ENCODE data around the gene ZNF524.
A peak's percentile ranks its signal among the peaks of the same experiment; 100 is the strongest.

Gene ZNF524

DNA sequence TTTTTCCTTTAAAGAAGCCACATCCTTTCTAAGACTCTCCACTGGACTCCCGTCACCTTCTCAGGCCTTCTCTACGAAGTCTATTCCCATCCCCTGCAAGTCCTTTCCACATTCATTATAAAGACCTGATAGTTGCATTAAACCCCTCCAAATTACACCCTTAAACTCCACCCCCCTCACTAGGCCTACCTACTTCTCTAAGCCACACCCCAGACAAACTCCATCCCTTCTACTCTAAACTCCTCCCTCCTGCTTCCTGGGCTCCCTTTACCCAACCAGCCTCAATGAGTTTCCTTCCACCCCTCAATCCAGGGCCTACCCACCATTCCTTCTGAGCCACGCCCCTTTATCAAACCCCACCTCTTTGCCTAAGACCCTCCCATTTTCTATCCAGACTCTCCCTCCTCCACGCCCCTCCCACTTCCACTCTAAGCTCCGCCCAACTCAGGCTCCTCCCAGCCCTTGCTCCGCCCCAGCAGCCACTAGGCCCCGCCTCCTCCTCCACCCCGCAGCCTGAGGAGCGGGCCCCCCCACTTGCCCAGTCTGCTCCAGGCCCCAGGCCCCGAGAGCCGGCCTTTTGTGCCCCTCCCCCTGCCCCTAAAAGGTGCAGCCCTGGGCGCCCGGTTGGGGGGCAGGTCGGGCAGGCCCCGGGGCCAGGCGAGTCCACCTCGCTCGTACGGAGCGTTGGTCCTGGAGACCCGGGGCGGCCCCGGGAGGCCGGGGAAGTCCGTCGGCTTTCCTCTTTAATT lies 1.2 kb upstream of the ZNF524 start:
- Histone ChIP-seq H2BK12ac (ENCODE audit: low read length) (no peak overlapping the region), H3K4me3 (ENCODE audit: low read length in 2 of 2) (peak overlapping the region; percentile 78 to 87), H4K8ac (ENCODE audit: low read depth, low read length) (no peak overlapping the region), H3K4me2 (ENCODE audit: insufficient read depth, low read length, poor library complexity, severe bottlenecking) (peak overlapping the region; percentile 58), H3K23ac (ENCODE audit: low read depth, low read length, poor library complexity) (peak overlapping the region; percentile 57), H4K91ac (ENCODE audit: low read depth, low read length, poor library complexity) (no peak overlapping the region), H2AK5ac (ENCODE audit: low read depth, low read length) (no peak overlapping the region), H3K4me1 (ENCODE audit: control insufficient read depth in 2 of 2, insufficient read depth in 1 of 2, low read depth in 1 of 2, low read length in 2 of 2) (peaks cover 5 to 9% of the 10 kb centered on the region in 2 donors), H2AFZ (ENCODE audit: low read length) (peak overlapping the region; percentile 80), H2BK15ac (ENCODE audit: low read length) (peak overlapping the region; percentile 50), H3K14ac (ENCODE audit: low read length) (no peak overlapping the region), H3K9ac (ENCODE audit: low read depth, low read length, poor library complexity) (peak overlapping the region; percentile 68), H3K36me3 (replicated peaks in 1 of 2; ENCODE audit: control insufficient read depth in 2 of 2, insufficient read depth in 2 of 2, low read length in 2 of 2) (peaks cover 21 to 33% of the 10 kb centered on the region in 2 donors), H2BK5ac (ENCODE audit: low read length) (no peak overlapping the region), H3K18ac (ENCODE audit: low read length) (peak overlapping the region; percentile 97), H3K4ac (ENCODE audit: low read length) (no peak overlapping the region), H3K27ac (replicated peaks; ENCODE audit: low read length) (peak overlapping the region; percentile 97), H3K79me1 (ENCODE audit: low read depth, low read length) (peaks cover 4% of the 10 kb centered on the region), H3K9me3 (replicated peaks in 1 of 2; ENCODE audit: control insufficient read depth in 2 of 2, insufficient read depth in 1 of 2, low read depth in 1 of 2, low read length in 2 of 2) (peaks cover 5 to 7% of the 10 kb centered on the region in 2 donors), H2BK120ac (ENCODE audit: low read depth, low read length) (no peak overlapping the region), H3K27me3 (ENCODE audit: control insufficient read depth in 3 of 3, insufficient read depth in 3 of 3, low read depth in 1 of 3, low read length in 3 of 3) (no peaks in the 10 kb centered on the region)
- WGBS, 2 donors (ENCODE audit: extremely low coverage in 2 of 2, insufficient read length in 2 of 2, insufficient replicate concordance in 1 of 2) = no CpG with 5 or more reads among the region's 26 CpGs
- DNase-seq (ENCODE audit: low spot score) = peak; percentile 98

DNA sequence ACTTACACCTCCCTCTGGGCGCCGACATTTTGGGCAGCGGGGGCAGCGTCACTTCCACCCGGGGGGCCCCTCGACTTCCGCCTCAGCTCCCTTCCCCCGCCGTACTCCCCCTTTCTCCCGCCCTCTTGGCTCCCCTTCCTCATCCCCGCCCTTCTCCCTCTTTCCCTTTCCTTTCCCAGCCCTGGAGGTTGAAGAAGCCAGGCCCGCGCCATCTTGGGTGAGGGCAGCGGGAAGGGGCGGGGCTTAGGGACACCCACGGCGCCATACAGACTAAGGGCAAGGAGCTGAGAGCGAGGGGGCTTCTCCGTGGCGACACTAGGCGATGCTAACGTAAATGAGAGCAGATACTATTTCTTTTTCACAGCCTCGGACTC lies 633 bp upstream of the ZNF524 start, which contains the start of gene FIZ1:
Gene FIZ1 (minus strand): TSS at position 50 of the 374 bp plus-strand sequence. CDS start 1,652 bp downstream, outside the sequence.
- Histone ChIP-seq H3K4me1 (ENCODE audit: control insufficient read depth in 2 of 2, insufficient read depth in 1 of 2, low read depth in 1 of 2, low read length in 2 of 2) (peaks cover 5 to 9% of the 10 kb centered on the region in 2 donors), H3K18ac (ENCODE audit: low read length) (peak within 1 kb of the TSS; percentile 100), H3K79me1 (ENCODE audit: low read depth, low read length) (peaks cover 4% of the 10 kb centered on the region), H3K4me3 (ENCODE audit: low read length in 2 of 2) (peak within 1 kb of the TSS; percentile 78 to 88), H3K14ac (ENCODE audit: low read length) (peak within 1 kb of the TSS; percentile 86), H3K36me3 (replicated peaks in 1 of 2; ENCODE audit: control insufficient read depth in 2 of 2, insufficient read depth in 2 of 2, low read length in 2 of 2) (peaks cover 21 to 30% of the 10 kb centered on the region in 2 donors), H3K4ac (ENCODE audit: low read length) (peak within 1 kb of the TSS; percentile 90), H2BK15ac (ENCODE audit: low read length) (peak within 1 kb of the TSS; percentile 54), H2AK5ac (ENCODE audit: low read depth, low read length) (no peak within 1 kb of the TSS), H3K23ac (ENCODE audit: low read depth, low read length, poor library complexity) (peak within 1 kb of the TSS; percentile 62), H2BK5ac (ENCODE audit: low read length) (peak within 1 kb of the TSS; percentile 85), H3K4me2 (ENCODE audit: insufficient read depth, low read length, poor library complexity, severe bottlenecking) (peak within 1 kb of the TSS; percentile 62), H4K8ac (ENCODE audit: low read depth, low read length) (peak within 1 kb of the TSS; percentile 99), H3K9ac (ENCODE audit: low read depth, low read length, poor library complexity) (peak within 1 kb of the TSS; percentile 96), H4K91ac (ENCODE audit: low read depth, low read length, poor library complexity) (peak within 1 kb of the TSS; percentile 100), H3K27ac (replicated peaks; ENCODE audit: low read length) (peak within 1 kb of the TSS; percentile 100), H3K9me3 (replicated peaks in 1 of 2; ENCODE audit: control insufficient read depth in 2 of 2, insufficient read depth in 1 of 2, low read depth in 1 of 2, low read length in 2 of 2) (peaks cover 5 to 7% of the 10 kb centered on the region in 2 donors), H2BK12ac (ENCODE audit: low read length) (no peak within 1 kb of the TSS), H2BK120ac (ENCODE audit: low read depth, low read length) (no peak within 1 kb of the TSS), H3K27me3 (ENCODE audit: control insufficient read depth in 3 of 3, insufficient read depth in 3 of 3, low read depth in 1 of 3, low read length in 3 of 3) (no peaks in the 10 kb centered on the region), H2AFZ (ENCODE audit: low read length) (peak within 1 kb of the TSS; percentile 90)
- DNase-seq (ENCODE audit: low spot score) = peak; percentile 99
- no CpG with 5 or more reads among the region's 23 CpGs for WGBS, 2 donors (ENCODE audit: extremely low coverage in 2 of 2, insufficient read length in 2 of 2, insufficient replicate concordance in 1 of 2)

GRCh38 chr19:55600662-55601028 lies 557 bp downstream of the ZNF524 start:
- Histone ChIP-seq H3K4me1 (ENCODE audit: control insufficient read depth in 2 of 2, insufficient read depth in 1 of 2, low read depth in 1 of 2, low read length in 2 of 2) (peaks cover 8 to 9% of the 10 kb centered on the region in 2 donors), H3K9ac (ENCODE audit: low read depth, low read length, poor library complexity) (peak overlapping the region; percentile 92), H3K4me3 (ENCODE audit: low read length in 2 of 2) (peak overlapping the region; percentile 78 to 80), H3K14ac (ENCODE audit: low read length) (peak overlapping the region; percentile 78), H3K18ac (ENCODE audit: low read length) (peak overlapping the region; percentile 96), H3K4ac (ENCODE audit: low read length) (peak overlapping the region; percentile 55), H3K23ac (ENCODE audit: low read depth, low read length, poor library complexity) (peak overlapping the region; percentile 70), H2BK15ac (ENCODE audit: low read length) (peak overlapping the region; percentile 34), H3K79me1 (ENCODE audit: low read depth, low read length) (peaks cover 4% of the 10 kb centered on the region), H2BK12ac (ENCODE audit: low read length) (no peak overlapping the region), H3K36me3 (replicated peaks in 1 of 2; ENCODE audit: control insufficient read depth in 2 of 2, insufficient read depth in 2 of 2, low read length in 2 of 2) (peaks cover 11 to 19% of the 10 kb centered on the region in 2 donors), H2AFZ (ENCODE audit: low read length) (peak overlapping the region; percentile 75), H4K91ac (ENCODE audit: low read depth, low read length, poor library complexity) (peak overlapping the region; percentile 89), H3K9me3 (replicated peaks in 1 of 2; ENCODE audit: control insufficient read depth in 2 of 2, insufficient read depth in 1 of 2, low read depth in 1 of 2, low read length in 2 of 2) (peaks cover 4 to 7% of the 10 kb centered on the region in 2 donors), H4K8ac (ENCODE audit: low read depth, low read length) (no peak overlapping the region), H3K4me2 (ENCODE audit: insufficient read depth, low read length, poor library complexity, severe bottlenecking) (peak overlapping the region; percentile 83), H2AK5ac (ENCODE audit: low read depth, low read length) (peak overlapping the region; percentile 85), H2BK120ac (ENCODE audit: low read depth, low read length) (peak overlapping the region; percentile 35), H2BK5ac (ENCODE audit: low read length) (no peak overlapping the region), H3K27ac (replicated peaks; ENCODE audit: low read length) (peak overlapping the region; percentile 83), H3K27me3 (ENCODE audit: control insufficient read depth in 3 of 3, insufficient read depth in 3 of 3, low read depth in 1 of 3, low read length in 3 of 3) (no peaks in the 10 kb centered on the region)
- no CpG with 5 or more reads among the region's 15 CpGs for WGBS, 2 donors (ENCODE audit: extremely low coverage in 2 of 2, insufficient read length in 2 of 2, insufficient replicate concordance in 1 of 2)
- DNase-seq (ENCODE audit: low spot score) = no peak

GRCh38 chr19:55601084-55601483 lies 996 bp downstream of the ZNF524 start:
- Histone ChIP-seq H3K18ac (ENCODE audit: low read length) (no peak overlapping the region), H4K8ac (ENCODE audit: low read depth, low read length) (no peak overlapping the region), H3K36me3 (replicated peaks in 1 of 2; ENCODE audit: control insufficient read depth in 2 of 2, insufficient read depth in 2 of 2, low read length in 2 of 2) (peaks cover 7 to 15% of the 10 kb centered on the region in 2 donors), H2BK5ac (ENCODE audit: low read length) (no peak overlapping the region), H3K9me3 (replicated peaks in 1 of 2; ENCODE audit: control insufficient read depth in 2 of 2, insufficient read depth in 1 of 2, low read depth in 1 of 2, low read length in 2 of 2) (peaks cover 3 to 7% of the 10 kb centered on the region in 2 donors), H2BK120ac (ENCODE audit: low read depth, low read length) (no peak overlapping the region), H3K27me3 (ENCODE audit: control insufficient read depth in 3 of 3, insufficient read depth in 3 of 3, low read depth in 1 of 3, low read length in 3 of 3) (no peaks in the 10 kb centered on the region), H3K4me3 (ENCODE audit: low read length in 2 of 2) (peak overlapping the region in 1 of 2 donors; percentile 78), H2AK5ac (ENCODE audit: low read depth, low read length) (no peak overlapping the region), H2BK15ac (ENCODE audit: low read length) (no peak overlapping the region), H3K27ac (replicated peaks; ENCODE audit: low read length) (peak overlapping the region; percentile 83), H3K4me2 (ENCODE audit: insufficient read depth, low read length, poor library complexity, severe bottlenecking) (peak overlapping the region; percentile 83), H2AFZ (ENCODE audit: low read length) (no peak overlapping the region), H3K14ac (ENCODE audit: low read length) (no peak overlapping the region), H3K4me1 (ENCODE audit: control insufficient read depth in 2 of 2, insufficient read depth in 1 of 2, low read depth in 1 of 2, low read length in 2 of 2) (peaks cover 8 to 9% of the 10 kb centered on the region in 2 donors), H3K4ac (ENCODE audit: low read length) (no peak overlapping the region), H3K9ac (ENCODE audit: low read depth, low read length, poor library complexity) (no peak overlapping the region), H4K91ac (ENCODE audit: low read depth, low read length, poor library complexity) (no peak overlapping the region), H2BK12ac (ENCODE audit: low read length) (no peak overlapping the region), H3K79me1 (ENCODE audit: low read depth, low read length) (peaks cover 4% of the 10 kb centered on the region), H3K23ac (ENCODE audit: low read depth, low read length, poor library complexity) (no peak overlapping the region)
- no peak for DNase-seq (ENCODE audit: low spot score)
- whole genome bisulfite sequencing, 2 donors (ENCODE audit: extremely low coverage in 2 of 2, insufficient read length in 2 of 2, insufficient replicate concordance in 1 of 2) = no CpG with 5 or more reads among the region's 4 CpGs
